Neutrophil (primary cell): ENCODE data around the gene FOXC1.

Source experiments
- H3K27ac ChIP-seq: fragments of 200-600 bp; sonication (generic); 2 replicates; pipeline ENCODE4 v1.5.1; 2016; ENCODE audit warnings: mild to moderate bottlenecking, moderate library complexity
- H3K27me3 ChIP-seq: fragments of 200-600 bp; sonication (generic); 2 replicates; pipeline ENCODE4 v1.6.0; 2016; ENCODE audit warnings: mild to moderate bottlenecking
- H3K36me3 ChIP-seq: fragments of 200-600 bp; sonication (generic); 2 replicates; pipeline ENCODE4 v1.5.1; 2017
- H3K4me1 ChIP-seq, 2 experiments: fragments of 200-600 bp in 1 of 2; sonication (generic) in 1 of 2; 1 replicate in 1 of 2; 2 replicates in 1 of 2; pipeline versions ENCODE4 v1.5.1 to v1.6.1; 2013 to 2016; ENCODE audit warnings: low read depth in 1 of 2, low read length in 1 of 2, mild to moderate bottlenecking in 1 of 2, moderate library complexity in 1 of 2; ENCODE audit not compliant: control insufficient read depth in 1 of 2, insufficient read depth in 1 of 2
- H3K4me3 ChIP-seq, 2 experiments: fragments of 200-600 bp in 1 of 2; sonication (generic) in 1 of 2; 1 replicate in 1 of 2; 2 replicates in 1 of 2; pipeline ENCODE4 v1.5.1; 2013 to 2016; ENCODE audit warnings: low read depth in 1 of 2, low read length in 1 of 2, mild to moderate bottlenecking in 1 of 2, moderate library complexity in 1 of 2
- H3K9me3 ChIP-seq: fragments of 200-600 bp; sonication (generic); 2 replicates; pipeline ENCODE4 v1.5.1; 2016
- CTCF ChIP-seq: fragments of 200-600 bp; sonication (generic); IDR thresholded peaks from 2 replicates; pipeline ENCODE4 v1.5.1; 2016; ENCODE audit warnings: antibody characterized with exemption

FOXC1 gene

GRCh38 chr6:1615151-1615852 is 5.6 kb downstream of the FOXC1 start:
- Histone ChIP-seq H3K27me3 (peaks cover 100% of the 10 kb centered on the region), H3K36me3 (no peaks in the 10 kb centered on the region), H3K4me1 (peaks cover 37 to 58% of the 10 kb centered on the region in 2 experiments), H3K27ac (no peak overlapping the region), H3K4me3 (no peak overlapping the region), H3K9me3 (no peaks in the 10 kb centered on the region)
- no peak for TF ChIP-seq CTCF

- TF ChIP-seq CTCF, result no peak
- Histone ChIP-seq H3K4me3 (no peak overlapping the region), H3K4me1 (peaks cover 36 to 57% of the 10 kb centered on the region in 2 experiments), H3K36me3 (no peaks in the 10 kb centered on the region), H3K9me3 (no peaks in the 10 kb centered on the region), H3K27ac (no peak overlapping the region), H3K27me3 (peaks cover 100% of the 10 kb centered on the region)
Measured at GRCh38 chr6:1615853-1616420, 6.2 kb downstream of the FOXC1 start.

DNA sequence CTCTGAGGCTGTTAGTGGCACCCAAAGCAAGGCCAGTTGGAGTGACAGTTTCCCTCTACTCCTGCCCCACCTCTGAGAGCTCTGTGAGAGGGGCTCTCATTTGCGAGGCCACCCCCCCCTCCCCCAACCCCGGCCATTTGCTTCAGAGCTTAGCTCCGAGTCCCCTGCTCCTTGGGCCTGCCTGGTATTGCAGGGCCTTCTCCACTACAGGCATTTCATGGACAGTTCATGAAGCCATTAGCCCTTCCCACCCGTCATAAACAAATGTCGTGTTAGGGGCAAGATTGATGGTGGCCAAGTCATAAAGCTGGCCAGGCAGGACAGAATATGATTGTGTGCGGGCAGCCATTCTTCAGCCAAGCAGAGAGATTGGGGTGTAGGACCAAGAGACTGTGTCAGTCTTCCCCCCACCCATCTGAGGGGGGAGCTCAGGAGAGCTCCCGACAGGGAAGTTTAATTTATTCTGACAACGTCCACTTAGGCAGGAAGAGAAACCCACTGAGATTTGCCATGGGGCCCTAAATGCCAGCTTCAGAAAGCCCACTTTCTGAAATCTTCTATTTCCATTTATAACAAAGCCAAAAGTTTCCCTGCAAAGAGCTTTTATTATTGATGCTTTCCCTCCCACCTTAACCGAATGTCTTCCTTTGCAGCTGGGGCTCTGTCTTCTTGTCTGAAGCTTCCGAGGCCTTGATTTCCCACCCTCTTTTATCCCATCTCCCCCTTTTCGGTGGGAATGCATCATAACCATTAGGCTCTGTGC is 7.2 kb downstream of the FOXC1 start:
- peaks cover 34 to 49% of the 10 kb centered on the region in 2 experiments for H3K4me1 ChIP-seq
- no peaks in the 10 kb centered on the region for H3K9me3 ChIP-seq
- TF ChIP-seq CTCF, result no peak
- H3K4me3 ChIP-seq, result no peak overlapping the region
- H3K27me3 ChIP-seq, result peaks cover 100% of the 10 kb centered on the region
- H3K36me3 ChIP-seq, result no peaks in the 10 kb centered on the region
- no peak overlapping the region for H3K27ac ChIP-seq

DNA sequence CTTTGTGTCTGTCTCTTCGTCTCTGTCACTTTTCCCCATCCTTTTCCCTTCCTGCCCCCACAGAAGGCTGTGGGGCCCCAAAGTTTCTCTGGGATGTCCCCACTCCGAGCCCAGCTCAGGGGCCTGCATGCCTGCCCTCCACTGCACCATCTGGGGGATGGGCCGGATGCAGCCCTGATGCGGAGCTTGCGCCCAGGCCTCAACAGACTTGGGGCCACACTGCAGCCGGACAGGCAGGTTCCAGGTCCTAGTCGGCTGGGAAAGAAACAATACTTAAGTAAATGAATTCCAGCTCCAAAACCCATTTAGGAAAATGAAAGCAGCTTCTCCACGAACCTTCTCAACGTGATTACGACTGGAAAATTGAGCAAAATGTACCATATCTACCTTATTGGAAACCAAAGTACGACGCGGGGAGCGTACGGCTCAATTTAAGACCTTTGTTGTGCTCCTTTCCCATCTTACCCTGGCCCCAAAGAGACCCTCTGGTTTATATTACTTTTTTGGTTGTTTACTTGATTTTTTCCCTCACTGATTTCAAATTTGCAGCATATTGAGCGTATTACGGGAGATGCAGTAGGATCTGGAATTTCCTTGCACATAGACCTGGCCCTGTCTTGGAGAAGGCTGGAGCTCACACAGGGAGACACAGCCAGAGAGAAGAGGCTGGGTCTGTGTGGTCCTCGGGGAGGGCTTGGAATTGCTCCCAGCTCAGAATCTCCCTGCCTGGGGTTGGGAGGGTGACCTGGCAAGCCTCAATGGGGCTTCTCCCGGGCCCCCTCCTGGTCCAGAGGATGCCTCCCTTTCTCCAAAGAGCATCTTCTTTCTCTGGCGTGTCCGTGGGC is 8.0 kb downstream of the FOXC1 start:
- Histone ChIP-seq H3K36me3 (no peaks in the 10 kb centered on the region), H3K9me3 (no peaks in the 10 kb centered on the region), H3K4me1 (peaks cover 26 to 44% of the 10 kb centered on the region in 2 experiments), H3K4me3 (no peak overlapping the region), H3K27ac (no peak overlapping the region), H3K27me3 (peaks cover 100% of the 10 kb centered on the region)
- no peak for TF ChIP-seq CTCF
